Naive B cell (primary cell): ENCODE data around the gene SIGLEC5. TPM values are rescaled to one million over a fixed set of nuclear protein-coding genes. Genes with fewer than 3 reads are reported as not detected.
"Not testable (repeated sequence)": the region's sequence is repeated elsewhere in the genome, so short reads cannot be mapped to it uniquely, and the experiment has no call there.

Experiments used
- ATAC-seq, 2 donors: fragments of 150-1000 bp; cut with Tn5 transposase; 2 replicates each; pipeline ENCODE4 v1.10.0; 2021; ENCODE audit warnings: low read depth in 2 of 2, mild to moderate bottlenecking in 2 of 2, moderate library complexity in 2 of 2
- DNase-seq: peaks from one replicate; pipeline ENCODE4 v3.0.0; 2022
- H3K27ac Mint-ChIP-seq, 6 donors: one replicate each; pipeline ENCODE4 v1.8.0; 2020 to 2022; ENCODE audit warnings: mild to moderate bottlenecking in 6 of 6, mixed read lengths in 6 of 6, moderate library complexity in 5 of 6, inconsistent platforms in 2 of 6
- H3K27me3 Mint-ChIP-seq, 3 donors: one replicate each; pipeline ENCODE4 v1.8.0; 2021 to 2022; ENCODE audit warnings: mixed read lengths in 3 of 3, mild to moderate bottlenecking in 1 of 3
- H3K36me3 Mint-ChIP-seq, 2 donors: one replicate each; pipeline ENCODE4 v1.8.0; 2020 to 2022; ENCODE audit warnings: mixed read lengths in 2 of 2, inconsistent platforms in 1 of 2, mild to moderate bottlenecking in 1 of 2
- H3K4me1 Mint-ChIP-seq, 3 donors: one replicate each; pipeline ENCODE4 v1.8.0; 2020 to 2022; ENCODE audit warnings: mixed read lengths in 3 of 3, inconsistent platforms in 1 of 3, mild to moderate bottlenecking in 1 of 3, moderate library complexity in 1 of 3
- H3K4me3 Mint-ChIP-seq, 8 donors: one replicate each; pipeline ENCODE4 v1.8.0; 2020 to 2022; ENCODE audit warnings: mild to moderate bottlenecking in 8 of 8, mixed read lengths in 8 of 8, moderate library complexity in 8 of 8, inconsistent platforms in 2 of 8
- H3K9me3 Mint-ChIP-seq, 7 donors: one replicate each; pipeline ENCODE4 v1.8.0; 2020 to 2022; ENCODE audit warnings: mixed read lengths in 7 of 7, mild to moderate bottlenecking in 5 of 7, inconsistent platforms in 2 of 7, moderate library complexity in 1 of 7
- polyA plus RNA-seq, 6 donors: library from polyadenylated mRNA; unstranded; fragments of 300-500 nt; fragmentation: Illumina TruSeq; gene quantifications; one replicate each; pipeline ENCODE4 v1.2.3, GENCODE V29; 2021; ENCODE audit warnings: low read depth in 6 of 6

The SIGLEC5 gene
- polyA plus RNA-seq, 6 donors from 2014 or later, result 3.7 TPM; not detected in 5

- peak within 1 kb of the TSS; percentile 90 to 99 (median 94) for H3K4me3 Mint-ChIP-seq
These were observed 16.5 kb upstream of the SIGLEC5 start, which contains the start of gene SIGLEC14 for GRCh38 chr19:51646730-51647129. SIGLEC14 (minus strand) TSS chr19:51646825; CDS start chr19:51646759, 66 bp downstream.

GRCh38 chr19:51644636-51645271 lies 14.6 kb upstream of the SIGLEC5 start:
- H3K9me3 Mint-ChIP-seq, result no peaks in the 10 kb centered on the region
- H3K4me3 Mint-ChIP-seq, result peak overlapping the region; percentile 90 to 99 (median 94)
- H3K27me3 Mint-ChIP-seq, result no peaks in the 10 kb centered on the region
- H3K27ac Mint-ChIP-seq, result peak overlapping the region; percentile 87 to 99 (median 96)
- ATAC-seq (peak; percentile 70), DNase-seq (peak; percentile 56)
- peaks cover 50 to 80% (median 52%) of the 10 kb centered on the region in 3 donors for H3K4me1 Mint-ChIP-seq
- H3K36me3 Mint-ChIP-seq, result peaks cover 20 to 24% of the 10 kb centered on the region in 2 donors

More at GRCh38 chr19:51646730-51647129, 16.5 kb upstream of the SIGLEC5 start, which contains the start of gene SIGLEC14:
- Mint-ChIP-seq H3K36me3 (peaks cover 14 to 16% of the 10 kb centered on the region in 2 donors), H3K27ac (peak within 1 kb of the TSS; percentile 87 to 99 (median 98)), H3K4me1 (peaks cover 54 to 78% (median 55%) of the 10 kb centered on the region in 3 donors)
- not testable (repeated sequence) for H3K27me3 Mint-ChIP-seq, H3K9me3 Mint-ChIP-seq
- DNase-seq (peak; percentile 40), ATAC-seq (peak; percentile 46 to 47)

GRCh38 chr19:51641648-51642047 lies 11.4 kb upstream of the SIGLEC5 start:
- Mint-ChIP-seq H3K4me3 (peak overlapping the region in 5 of 8 donors; percentile 16 to 78 (median 27)), H3K9me3 (peaks cover 0 to 2% (median 0%) of the 10 kb centered on the region in 7 donors), H3K27me3 (no peaks in the 10 kb centered on the region), H3K27ac (peak overlapping the region in 3 of 6 donors; percentile 11 to 80 (median 34)), H3K36me3 (peaks cover 20 to 24% of the 10 kb centered on the region in 2 donors), H3K4me1 (peaks cover 37 to 73% (median 51%) of the 10 kb centered on the region in 3 donors)
- no peak for DNase-seq
- ATAC-seq, result no peak

GRCh38 chr19:51640386-51640785 lies 10.2 kb upstream of the SIGLEC5 start:
- H3K4me3 Mint-ChIP-seq, result peak overlapping the region in 3 of 8 donors; percentile 1 to 16 (median 9)
- peaks cover 0 to 2% (median 0%) of the 10 kb centered on the region in 7 donors for H3K9me3 Mint-ChIP-seq
- ATAC-seq (no peak), DNase-seq (no peak)
- H3K27me3 Mint-ChIP-seq, result no peaks in the 10 kb centered on the region
- H3K4me1 Mint-ChIP-seq, result peaks cover 38 to 80% (median 53%) of the 10 kb centered on the region in 3 donors
- H3K27ac Mint-ChIP-seq, result peak overlapping the region in 3 of 6 donors; percentile 30 to 80 (median 42)
- peaks cover 20 to 24% of the 10 kb centered on the region in 2 donors for H3K36me3 Mint-ChIP-seq

- H3K36me3 Mint-ChIP-seq, result peaks cover 20 to 21% of the 10 kb centered on the region in 2 donors
- peak overlapping the region in 3 of 8 donors; percentile 9 to 51 (median 39) for H3K4me3 Mint-ChIP-seq
- no peak for DNase-seq
- H3K27me3 Mint-ChIP-seq, result no peaks in the 10 kb centered on the region
- ATAC-seq, result no peak
- H3K4me1 Mint-ChIP-seq, result peaks cover 33 to 79% (median 51%) of the 10 kb centered on the region in 3 donors
- H3K9me3 Mint-ChIP-seq, result peaks cover 0 to 2% (median 0%) of the 10 kb centered on the region in 7 donors
- peak overlapping the region in 1 of 6 donors; percentile 80 for H3K27ac Mint-ChIP-seq
These were observed 9.7 kb upstream of the SIGLEC5 start for GRCh38 chr19:51639916-51640315.

GRCh38 chr19:51637362-51637978 lies 7.3 kb upstream of the SIGLEC5 start:
- H3K27me3 Mint-ChIP-seq, result no peaks in the 10 kb centered on the region
- peak overlapping the region in 2 of 8 donors; percentile 12 to 40 for H3K4me3 Mint-ChIP-seq
- H3K9me3 Mint-ChIP-seq, result peaks cover 0 to 2% (median 0%) of the 10 kb centered on the region in 7 donors
- DNase-seq, result peak; percentile 33
- peaks cover 19 to 62% (median 34%) of the 10 kb centered on the region in 3 donors for H3K4me1 Mint-ChIP-seq
- H3K36me3 Mint-ChIP-seq, result peaks cover 7 to 11% of the 10 kb centered on the region in 2 donors
- peak overlapping the region in 1 of 6 donors; percentile 19 for H3K27ac Mint-ChIP-seq
- no peak for ATAC-seq

- DNase-seq (no peak), ATAC-seq (no peak)
- H3K4me3 Mint-ChIP-seq, result peak overlapping the region in 2 of 8 donors; percentile 47 to 95
- no peaks in the 10 kb centered on the region for H3K9me3 Mint-ChIP-seq
- peaks cover 0 to 17% of the 10 kb centered on the region in 2 donors for H3K36me3 Mint-ChIP-seq
- peaks cover 0 to 4% (median 0%) of the 10 kb centered on the region in 3 donors for H3K27me3 Mint-ChIP-seq
- peaks cover 32 to 59% (median 36%) of the 10 kb centered on the region in 3 donors for H3K4me1 Mint-ChIP-seq
- H3K27ac Mint-ChIP-seq, result peak overlapping the region in 2 of 6 donors; percentile 50 to 89
These were observed 1.9 kb upstream of the SIGLEC5 start for GRCh38 chr19:51632126-51632525.

- DNase-seq (no peak), ATAC-seq (no peak)
- peaks cover 0 to 4% (median 0%) of the 10 kb centered on the region in 3 donors for H3K27me3 Mint-ChIP-seq
- H3K4me3 Mint-ChIP-seq, result peak overlapping the region; percentile 17 to 86 (median 69)
- peaks cover 17 to 43% of the 10 kb centered on the region in 2 donors for H3K36me3 Mint-ChIP-seq
- H3K9me3 Mint-ChIP-seq, result no peaks in the 10 kb centered on the region
- peak overlapping the region in 5 of 6 donors; percentile 51 to 81 (median 62) for H3K27ac Mint-ChIP-seq
- peaks cover 42 to 56% (median 45%) of the 10 kb centered on the region in 3 donors for H3K4me1 Mint-ChIP-seq
These were observed 1.9 kb downstream of the SIGLEC5 start for GRCh38 chr19:51628153-51628939.

- Mint-ChIP-seq H3K36me3 (peaks cover 25 to 46% of the 10 kb centered on the region in 2 donors), H3K27me3 (peaks cover 0 to 4% (median 0%) of the 10 kb centered on the region in 3 donors), H3K27ac (peak overlapping the region in 4 of 6 donors; percentile 15 to 93 (median 65)), H3K4me1 (peaks cover 42 to 57% (median 45%) of the 10 kb centered on the region in 3 donors), H3K4me3 (peak overlapping the region in 4 of 8 donors; percentile 33 to 86 (median 70)), H3K9me3 (no peaks in the 10 kb centered on the region)
- DNase-seq (no peak), ATAC-seq (no peak)
These were observed 2.6 kb downstream of the SIGLEC5 start for GRCh38 chr19:51627491-51628138.

GRCh38 chr19:51626675-51627074 lies 3.5 kb downstream of the SIGLEC5 start:
- peaks cover 0 to 4% (median 0%) of the 10 kb centered on the region in 3 donors for H3K27me3 Mint-ChIP-seq
- H3K9me3 Mint-ChIP-seq, result no peaks in the 10 kb centered on the region
- H3K27ac Mint-ChIP-seq, result peak overlapping the region in 3 of 6 donors; percentile 45 to 68 (median 60)
- peaks cover 26 to 46% of the 10 kb centered on the region in 2 donors for H3K36me3 Mint-ChIP-seq
- no peak for ATAC-seq
- H3K4me1 Mint-ChIP-seq, result peaks cover 42 to 54% (median 45%) of the 10 kb centered on the region in 3 donors
- no peak for DNase-seq
- peak overlapping the region in 4 of 8 donors; percentile 6 to 71 (median 46) for H3K4me3 Mint-ChIP-seq

GRCh38 chr19:51621178-51621577 lies 9.0 kb downstream of the SIGLEC5 start:
- H3K27ac Mint-ChIP-seq, result peak overlapping the region in 3 of 6 donors; percentile 2 to 78 (median 60)
- peak overlapping the region in 2 of 8 donors; percentile 8 to 35 for H3K4me3 Mint-ChIP-seq
- H3K9me3 Mint-ChIP-seq, result no peaks in the 10 kb centered on the region
- ATAC-seq (peak; percentile 98), DNase-seq (peak; percentile 50)
- no peaks in the 10 kb centered on the region for H3K27me3 Mint-ChIP-seq
- peaks cover 30 to 31% of the 10 kb centered on the region in 2 donors for H3K36me3 Mint-ChIP-seq
- peaks cover 28 to 37% (median 34%) of the 10 kb centered on the region in 3 donors for H3K4me1 Mint-ChIP-seq

GRCh38 chr19:51615991-51616390 lies 14.2 kb downstream of the SIGLEC5 start:
- Mint-ChIP-seq H3K4me1 (peaks cover 19 to 35% (median 35%) of the 10 kb centered on the region in 3 donors), H3K27me3 (peaks cover 0 to 6% (median 0%) of the 10 kb centered on the region in 3 donors), H3K27ac (peak overlapping the region in 1 of 6 donors; percentile 81), H3K4me3 (no peak overlapping the region), H3K36me3 (peaks cover 26 to 40% of the 10 kb centered on the region in 2 donors), H3K9me3 (peaks cover 0 to 8% (median 2%) of the 10 kb centered on the region in 7 donors)
- no peak for DNase-seq
- no peak for ATAC-seq
